ENCODE results near the gene LRFN5.

LRFN5 gene

DNA sequence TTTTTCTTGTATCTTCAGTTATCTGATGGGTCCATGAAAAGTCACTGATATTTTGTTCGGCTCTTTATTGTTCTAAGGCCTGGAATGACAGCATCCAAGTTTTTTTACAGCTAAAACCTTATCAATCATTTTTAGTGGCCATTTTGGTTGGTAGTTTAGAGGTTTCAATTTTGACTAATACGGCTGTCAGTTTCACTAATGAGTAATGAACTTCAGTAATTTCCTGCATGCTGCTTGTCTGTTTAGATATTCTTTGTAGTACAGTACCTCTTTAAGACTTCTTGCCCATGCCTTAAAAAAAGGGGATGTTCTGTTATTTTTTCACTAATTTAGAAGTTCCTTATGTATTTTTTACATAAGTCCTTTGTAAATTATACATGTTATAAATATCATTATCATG, 176.7 kb downstream of the LRFN5 start:
- DNase-seq = no peak

DNA sequence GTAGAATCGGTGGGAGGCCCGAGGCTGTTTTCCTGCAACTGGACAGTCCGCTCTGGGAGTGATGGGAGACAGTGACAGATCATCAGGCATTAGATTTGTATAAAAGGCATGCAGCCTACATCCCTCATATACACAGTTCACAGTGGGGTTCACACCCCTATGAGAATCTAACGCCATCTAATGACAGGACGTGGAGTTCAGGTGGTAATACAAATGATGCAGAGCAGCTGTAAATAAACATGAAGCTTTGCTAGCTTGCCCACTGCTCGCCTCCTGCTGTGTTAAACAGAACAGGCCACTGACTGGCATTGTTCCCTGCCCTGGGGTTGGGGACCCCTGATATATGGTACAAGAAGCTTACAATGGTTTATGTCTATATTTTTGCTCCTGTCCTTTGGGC, 179.0 kb downstream of the LRFN5 start:
- no peak for DNase-seq

DNA sequence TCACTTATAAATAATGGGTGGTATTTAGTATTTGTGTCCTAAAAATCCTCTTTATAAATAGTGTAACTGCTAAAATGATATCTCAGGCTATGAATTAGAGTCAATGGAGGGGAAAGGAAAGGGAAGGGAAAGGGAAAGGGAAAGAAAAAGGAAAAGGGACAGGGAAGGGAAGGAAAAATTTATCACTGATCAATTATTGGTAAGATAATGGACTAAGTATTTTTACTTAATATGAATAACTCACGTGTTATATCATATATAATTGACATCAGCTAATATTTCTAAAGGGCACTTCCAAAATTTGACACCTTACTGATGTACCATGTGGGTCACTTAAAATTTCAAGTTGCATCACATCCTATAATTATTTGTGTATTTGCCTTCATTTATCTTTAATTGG, 193.1 kb downstream of the LRFN5 start:
- no peak for DNase-seq

GRCh38 chr14:41805633-41806032, 199.0 kb downstream of the LRFN5 start:
- no peak for DNase-seq

- no peak for DNase-seq
These were observed 199.8 kb downstream of the LRFN5 start for GRCh38 chr14:41806366-41806975.

DNA sequence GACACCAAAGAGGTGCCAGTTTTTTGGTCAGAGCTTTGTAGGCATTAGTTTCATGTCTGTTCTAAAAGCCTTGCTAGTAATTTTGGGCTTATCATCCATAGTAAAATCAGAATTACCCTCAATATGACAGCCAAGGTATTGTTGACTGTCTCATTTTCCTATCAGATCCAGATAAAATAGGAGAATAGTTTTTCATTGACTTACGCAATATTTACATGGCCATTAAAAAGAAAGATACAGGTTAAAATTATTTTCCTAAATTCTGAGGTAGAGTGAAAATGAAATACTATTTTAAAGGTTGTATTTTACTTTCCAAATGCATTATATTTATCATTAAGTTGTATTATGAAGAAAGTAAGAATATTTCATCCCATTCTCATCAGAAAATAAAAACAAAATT, 203.7 kb downstream of the LRFN5 start:
- DNase-seq = no peak

DNA sequence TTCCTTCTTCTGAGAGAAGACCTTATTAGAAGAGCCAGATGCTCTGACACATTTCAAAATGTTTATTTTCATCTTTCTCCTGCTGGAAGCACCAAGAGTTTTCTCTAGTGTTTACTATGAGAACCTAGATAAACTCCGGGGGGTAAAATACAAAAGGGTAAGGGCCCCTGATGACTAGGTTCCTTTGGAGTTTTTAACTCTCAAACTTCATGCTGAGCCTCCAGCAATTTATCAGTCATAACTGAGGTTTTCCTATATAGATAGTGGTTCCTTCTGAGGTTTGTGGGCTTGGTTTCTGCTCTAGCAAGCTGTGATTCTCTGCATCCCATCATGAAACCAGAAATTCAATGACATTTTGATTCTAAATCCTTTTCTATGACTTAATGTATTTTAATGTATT, 210.9 kb downstream of the LRFN5 start:
- DNase-seq = no peak

DNA sequence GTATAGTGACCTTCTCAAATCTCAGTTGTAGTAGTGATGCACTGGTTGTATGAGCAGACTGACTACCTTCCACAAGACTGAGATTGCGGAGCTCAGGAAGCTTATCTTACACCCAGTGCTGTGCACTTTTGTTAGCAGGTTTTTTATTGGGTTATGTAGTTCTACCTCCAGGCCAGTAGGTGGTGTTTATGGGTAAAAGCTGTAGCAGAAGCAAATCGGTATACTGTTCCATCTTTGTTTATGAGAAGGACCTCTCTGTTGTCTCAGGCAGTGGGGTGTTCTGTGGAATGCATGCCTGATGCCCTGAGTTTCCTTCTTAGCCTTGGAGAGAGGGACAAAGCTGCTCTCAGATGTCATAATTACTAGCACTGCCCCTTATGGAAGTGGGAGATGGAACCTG, 217.8 kb downstream of the LRFN5 start:
- DNase-seq = no peak

- no peak for DNase-seq
These were observed 218.9 kb downstream of the LRFN5 start for GRCh38 chr14:41825622-41826021.

DNA sequence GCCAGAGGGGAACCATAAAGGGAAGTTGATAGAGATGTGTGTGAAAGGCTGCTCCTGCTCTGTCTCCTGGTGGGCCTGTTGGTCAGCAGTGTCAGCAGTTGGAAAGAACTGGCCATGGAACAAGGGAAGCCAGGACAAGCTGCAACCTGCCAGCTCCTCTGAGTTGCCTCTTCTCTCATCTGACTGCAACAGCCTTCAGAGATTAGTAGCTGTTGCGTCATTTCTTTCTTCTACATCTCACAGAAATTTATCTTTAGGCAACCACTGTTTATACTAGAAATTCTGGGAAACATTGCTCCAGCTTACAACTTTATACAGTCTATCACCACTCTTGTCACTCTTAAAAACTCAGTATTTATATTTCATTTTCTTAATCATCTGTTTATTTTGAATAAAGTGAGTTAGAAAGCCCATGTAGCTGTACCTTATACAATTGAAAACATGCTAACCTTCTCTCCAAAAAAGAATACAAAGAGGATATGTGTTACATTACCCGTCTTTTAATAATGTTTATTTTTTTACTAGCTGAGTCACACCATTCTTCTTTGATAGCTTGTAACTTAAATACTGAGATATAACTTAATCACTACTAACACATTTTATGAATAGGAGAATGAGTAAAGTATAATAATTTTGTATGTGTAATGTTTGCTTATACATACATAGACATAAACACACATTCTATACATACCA, 224.2 kb downstream of the LRFN5 start:
- DNase-seq = no peak

GRCh38 chr14:41839661-41840060, 233.0 kb downstream of the LRFN5 start:
- no peak for DNase-seq

DNA sequence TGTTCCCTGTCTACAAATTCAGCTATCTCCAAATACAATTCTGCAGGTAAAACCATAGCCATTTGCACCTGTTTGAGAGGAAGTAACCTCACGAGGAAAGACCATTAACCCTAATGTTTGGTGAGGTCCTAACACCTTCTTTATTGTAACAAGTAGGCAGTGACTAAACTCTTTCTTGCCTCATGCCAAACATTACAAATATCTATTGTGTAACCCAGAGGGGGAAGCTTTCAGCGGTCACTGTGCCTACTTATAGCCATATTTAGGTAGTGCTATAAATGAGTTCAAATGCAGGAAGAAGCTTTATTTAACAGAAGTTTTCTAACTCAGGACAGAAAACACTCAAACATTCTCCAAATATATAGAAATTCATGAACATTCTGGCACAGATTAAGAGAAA, 252.7 kb downstream of the LRFN5 start:
- no peak for DNase-seq

- no peak for DNase-seq
These were observed 253.9 kb downstream of the LRFN5 start for GRCh38 chr14:41860586-41860985.

- no peak for DNase-seq
These were observed 259.2 kb downstream of the LRFN5 start for GRCh38 chr14:41865894-41866293.

DNA sequence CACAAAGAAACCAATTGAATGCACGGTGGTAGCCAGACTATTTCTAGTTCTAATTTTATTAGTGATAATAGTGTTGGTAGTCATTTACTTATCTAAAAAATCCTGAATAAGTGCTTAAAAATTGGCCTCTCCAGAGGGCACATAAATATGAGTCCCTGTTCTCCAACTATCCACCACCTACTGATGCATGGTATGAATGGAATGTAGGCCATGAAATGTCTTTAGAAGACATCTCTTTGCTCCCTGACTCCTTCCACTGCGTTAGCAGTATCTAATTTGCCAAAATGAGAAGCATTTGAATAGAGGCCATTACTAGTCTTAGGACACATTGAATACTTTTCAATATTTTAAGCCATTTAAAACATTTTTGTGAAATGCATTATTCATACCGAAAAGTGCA, 261.7 kb downstream of the LRFN5 start:
- DNase-seq = no peak

DNA sequence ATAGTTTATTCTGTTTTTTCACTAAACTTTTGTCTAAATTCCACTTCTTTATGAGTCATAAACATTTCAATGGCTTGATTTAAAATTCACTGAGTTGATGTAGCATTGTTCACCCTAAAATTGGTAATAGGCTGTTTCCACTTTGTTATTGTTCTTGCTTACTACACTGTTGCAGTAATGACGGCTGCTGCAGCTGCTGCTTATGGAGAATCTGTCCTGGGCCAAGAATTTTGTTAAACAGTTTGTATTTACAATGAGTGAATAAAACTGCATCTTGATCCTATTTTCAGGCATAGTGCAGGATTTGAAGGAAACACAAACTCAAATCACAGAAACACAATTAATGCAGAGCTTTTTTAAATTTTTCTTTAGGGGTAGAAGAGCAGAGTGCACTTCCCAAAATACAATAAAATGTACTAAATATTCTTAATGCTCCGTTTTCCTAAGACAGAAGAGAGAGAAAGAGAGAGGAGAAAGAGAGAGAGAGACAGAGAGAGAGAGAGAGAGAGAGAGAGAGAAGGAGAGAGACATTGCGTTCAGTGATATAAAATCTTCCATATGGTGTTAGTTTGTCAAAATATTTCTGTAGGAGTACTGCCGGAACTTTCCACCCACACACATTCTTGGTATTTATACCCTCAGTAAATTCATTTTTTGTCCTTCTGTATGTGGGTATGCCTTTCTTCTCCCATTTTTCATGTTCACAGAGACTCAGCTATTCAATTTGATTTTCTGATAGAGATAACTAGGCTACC, 266.4 kb downstream of the LRFN5 start:
- DNase-seq = no peak

DNA sequence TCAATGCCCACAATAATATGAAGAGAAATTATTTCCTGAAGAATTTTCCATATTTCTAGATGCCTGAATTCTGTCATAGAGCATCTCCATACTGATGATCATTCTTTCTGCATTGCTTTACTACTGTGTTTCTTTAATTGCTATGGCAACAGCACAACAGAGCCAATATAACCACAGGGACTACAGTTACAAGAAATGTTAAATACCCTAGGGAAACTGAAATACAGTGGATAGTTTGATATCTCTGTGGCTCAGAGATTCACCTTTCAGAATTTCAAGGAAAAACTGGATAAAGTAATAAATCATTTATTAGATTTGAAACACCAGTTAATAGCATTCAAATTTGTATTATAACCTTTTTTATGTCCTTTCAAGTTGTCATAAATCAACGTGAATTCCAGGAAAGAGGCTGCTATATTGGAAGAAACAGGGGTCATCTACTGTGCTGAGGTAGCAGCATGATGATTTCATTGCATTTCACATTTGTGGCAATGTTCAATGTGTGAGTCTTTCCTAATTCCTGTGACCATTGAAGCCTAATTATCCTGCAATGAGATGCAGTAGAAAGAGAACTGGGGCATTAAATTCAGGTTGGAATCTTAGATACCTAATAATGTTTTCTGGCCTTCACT, 267.1 kb downstream of the LRFN5 start:
- no peak for DNase-seq

DNA sequence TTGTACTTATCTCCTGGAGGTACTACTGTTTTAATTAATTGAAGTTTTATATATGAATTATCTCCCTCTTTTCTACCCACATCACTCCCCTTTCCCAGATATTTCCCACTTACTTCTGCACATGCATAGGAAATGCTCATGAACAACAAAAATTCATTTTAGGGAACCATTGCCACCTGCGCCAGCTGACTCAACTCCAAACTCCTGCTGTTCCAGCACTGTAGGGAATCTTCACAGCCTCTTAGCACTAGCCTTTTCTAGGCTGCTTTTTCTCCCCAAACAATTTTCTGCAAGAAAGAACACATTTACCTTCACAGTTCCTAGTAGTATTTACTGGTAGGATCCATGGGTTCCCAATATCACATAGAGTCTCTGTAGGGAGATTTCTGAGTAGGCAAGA, 268.4 kb downstream of the LRFN5 start:
- DNase-seq = no peak

- no peak for DNase-seq
These were observed 271.6 kb downstream of the LRFN5 start for GRCh38 chr14:41878321-41878720.

GRCh38 chr14:41891624-41892023, 284.9 kb downstream of the LRFN5 start:
- DNase-seq = no peak

- no peak for DNase-seq
These were observed 292.7 kb downstream of the LRFN5 start for GRCh38 chr14:41899416-41899815.

GRCh38 chr14:41900644-41901043, 294.0 kb downstream of the LRFN5 start:
- no peak for DNase-seq

GRCh38 chr14:41901089-41901488, 294.4 kb downstream of the LRFN5 start:
- DNase-seq = no peak

All from activated naive CD4-positive, alpha-beta T cell (primary cell).